Measurements from ENCODE around the gene PAEP.

Gene PAEP

DNA sequence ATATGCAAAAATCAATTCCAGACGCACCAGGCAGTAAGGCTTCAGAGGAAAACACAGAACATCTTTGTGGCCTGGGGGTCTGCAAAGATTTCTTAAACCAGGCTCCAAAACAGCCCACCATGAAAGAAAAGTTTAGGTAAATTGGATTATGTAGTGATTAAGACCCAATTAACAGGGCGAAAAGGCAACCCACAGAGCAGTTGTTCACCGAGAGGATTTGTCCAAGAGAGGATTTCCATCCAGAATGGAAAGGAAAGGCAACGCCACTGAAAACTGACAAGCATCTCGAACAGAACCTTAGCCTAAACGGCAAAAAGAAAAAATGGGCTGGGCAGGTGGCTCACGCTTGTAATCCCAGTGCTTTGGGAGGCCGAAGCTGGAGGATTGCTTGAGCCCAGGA lies 40.4 kb downstream of the PAEP start:
- no peak for DNase-seq (ENCODE audit: low spot score)

DNA sequence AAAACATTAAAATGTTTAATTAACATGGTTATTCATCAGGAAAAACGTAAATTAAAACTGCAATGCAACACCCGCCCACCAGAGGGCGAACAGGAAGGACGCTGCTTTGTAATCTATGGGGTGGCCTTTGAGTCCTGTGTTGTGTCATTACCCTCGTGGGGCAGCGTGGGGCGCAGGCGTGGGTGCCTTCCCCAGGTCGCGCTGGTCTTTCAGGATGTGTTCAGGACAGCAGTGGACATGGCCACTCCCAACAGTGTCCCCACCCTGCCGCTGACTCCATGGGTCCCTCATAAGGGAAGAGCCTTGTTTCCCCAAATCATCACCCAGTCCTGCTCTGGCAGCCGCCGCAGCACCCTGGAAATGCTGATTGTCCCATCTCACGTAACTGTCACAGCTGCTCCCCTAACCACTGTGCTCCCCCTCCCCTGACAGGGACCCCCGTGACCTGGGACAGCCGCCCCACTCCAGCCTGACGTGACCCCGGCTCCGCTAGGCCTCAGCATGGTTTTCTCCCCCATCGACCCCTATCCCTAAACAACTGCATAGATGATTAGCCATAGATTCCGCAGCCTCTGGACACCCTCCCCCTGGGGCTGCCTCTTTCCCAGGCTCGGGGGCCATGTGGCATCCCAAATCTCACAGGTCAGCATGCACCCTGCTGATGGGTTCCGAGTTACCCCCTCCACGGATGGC lies 41.4 kb downstream of the PAEP start:
- peak; percentile 30 for DNase-seq (ENCODE audit: low spot score)

DNA sequence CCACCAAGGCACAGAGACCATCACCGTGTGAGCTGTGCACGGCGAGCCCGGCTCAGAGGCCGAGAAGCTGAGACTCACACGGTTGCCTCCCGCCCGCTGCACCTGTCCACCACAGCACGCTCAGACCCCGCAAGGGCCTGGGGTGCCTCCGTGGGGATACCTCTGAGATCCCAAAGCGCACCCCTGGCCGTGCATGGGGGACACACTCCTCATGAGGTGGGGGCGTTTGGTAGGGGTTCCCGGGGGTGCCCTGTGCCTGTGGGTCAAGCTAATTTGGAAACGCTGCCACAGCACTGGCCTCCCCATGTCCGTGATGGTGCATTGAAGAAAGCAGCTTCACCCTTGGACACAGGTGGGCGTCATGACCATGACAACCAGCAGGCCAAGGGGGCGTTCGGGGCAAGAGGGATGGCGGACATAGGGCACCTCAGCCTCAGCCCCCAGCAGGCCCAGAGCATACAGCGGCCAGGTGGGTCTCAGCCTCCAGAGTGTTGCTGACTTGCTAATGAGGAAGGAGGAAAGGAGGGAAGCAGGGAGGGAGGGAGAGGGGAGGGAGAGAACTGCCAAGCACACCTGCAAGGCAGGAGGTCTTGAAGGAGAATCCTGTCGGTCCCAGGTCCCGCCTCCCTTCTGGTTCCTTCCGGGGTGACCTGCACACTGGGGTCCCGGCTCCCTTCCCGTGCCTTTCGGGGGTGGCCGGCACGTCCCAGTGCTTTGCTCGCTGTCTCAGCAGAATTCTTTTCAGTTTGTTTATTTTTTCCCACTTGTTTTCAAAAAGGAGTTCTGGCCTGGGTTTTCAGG lies 43.1 kb downstream of the PAEP start:
- DNase-seq (ENCODE audit: low spot score), result no peak

DNA sequence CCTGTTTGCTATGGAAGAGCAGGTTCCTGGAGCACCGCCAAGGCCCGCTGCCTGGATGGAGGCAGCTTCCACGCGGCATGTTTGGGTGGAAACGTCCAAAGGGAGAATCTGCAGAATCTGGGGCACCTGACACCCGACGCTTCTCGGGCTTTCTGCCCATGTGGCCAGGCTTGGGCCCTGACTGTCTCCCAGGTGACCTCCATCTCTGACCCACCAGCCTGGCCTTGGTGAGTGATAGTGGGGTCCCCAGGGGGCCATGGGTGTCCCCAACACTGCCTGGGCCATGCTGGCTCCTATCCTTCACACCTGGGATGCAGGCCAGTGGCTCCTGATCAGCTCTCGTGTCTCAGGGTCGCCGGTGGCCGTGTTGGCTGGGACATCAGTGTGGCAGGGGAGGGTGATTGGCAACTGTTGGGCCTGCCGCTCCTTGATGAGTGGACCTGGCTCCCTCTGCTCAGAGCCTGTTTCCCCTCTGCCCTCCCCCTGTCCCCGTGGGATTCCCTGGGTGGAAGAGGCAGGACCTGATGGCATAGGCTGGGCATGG lies 43.8 kb downstream of the PAEP start:
- DNase-seq (ENCODE audit: low spot score), result no peak

DNA sequence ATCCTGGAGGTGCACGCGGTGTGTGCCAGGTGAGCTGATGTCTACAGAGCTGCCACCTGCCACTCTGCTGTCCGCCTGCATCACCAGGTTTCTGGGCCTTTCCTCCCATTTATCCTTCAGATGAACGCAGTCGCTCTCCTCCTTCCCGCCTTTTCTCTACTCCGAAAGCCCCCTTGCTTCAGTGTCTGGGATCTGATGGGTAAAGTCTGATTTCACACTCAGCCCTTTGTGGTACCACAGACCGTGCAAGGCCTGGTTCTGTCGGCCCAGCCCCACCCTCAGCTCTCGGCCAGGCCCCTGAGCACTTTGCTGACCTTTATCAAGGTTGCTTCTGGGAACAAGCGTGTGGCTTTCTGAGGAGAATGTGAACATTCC lies 45.3 kb downstream of the PAEP start:
- no peak for DNase-seq (ENCODE audit: low spot score)

DNA sequence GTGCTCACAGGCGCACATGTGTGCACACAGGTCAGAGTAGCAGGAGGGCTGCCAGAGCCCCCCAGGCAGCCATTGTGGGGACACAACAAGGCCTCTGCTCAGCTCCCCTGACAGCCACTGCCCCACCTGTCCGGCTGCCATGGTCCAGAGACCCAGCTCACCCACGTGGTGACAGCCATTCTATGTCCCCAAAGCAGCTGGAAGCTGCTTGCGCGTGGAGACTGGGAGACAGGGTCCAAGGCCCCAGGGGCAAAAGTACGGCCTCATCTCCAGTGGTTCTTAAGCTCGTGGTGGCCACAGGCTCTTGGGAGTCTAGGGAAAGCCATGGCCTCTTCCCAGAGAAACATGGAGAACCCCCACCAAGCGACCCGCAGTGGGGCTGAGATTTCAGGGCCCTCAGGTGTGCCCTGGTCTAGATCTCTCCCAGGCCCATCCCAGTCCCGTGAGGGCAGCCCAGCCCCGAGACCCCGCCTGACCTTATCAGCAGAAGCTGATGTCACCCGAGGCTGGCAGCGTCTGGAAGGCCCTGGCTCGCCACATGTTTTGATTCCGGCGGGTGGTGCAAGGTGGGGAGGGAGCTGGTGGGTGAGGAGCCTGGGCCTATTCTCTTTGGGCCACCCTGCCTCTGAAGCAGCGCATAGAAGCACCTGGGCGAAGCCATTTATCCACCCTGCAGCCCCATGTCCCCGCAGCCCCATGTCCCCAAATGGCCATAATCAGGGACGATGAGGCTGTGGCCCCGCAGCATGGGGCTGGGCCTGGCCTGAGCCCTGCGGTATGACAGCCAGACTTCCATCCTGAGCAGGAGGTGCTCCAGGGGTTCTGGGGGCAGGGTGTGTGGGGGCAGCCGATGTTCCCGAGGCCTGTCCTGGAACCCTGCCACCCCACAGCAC lies 46.1 kb downstream of the PAEP start:
- DNase-seq (ENCODE audit: low spot score), result no peak

DNA sequence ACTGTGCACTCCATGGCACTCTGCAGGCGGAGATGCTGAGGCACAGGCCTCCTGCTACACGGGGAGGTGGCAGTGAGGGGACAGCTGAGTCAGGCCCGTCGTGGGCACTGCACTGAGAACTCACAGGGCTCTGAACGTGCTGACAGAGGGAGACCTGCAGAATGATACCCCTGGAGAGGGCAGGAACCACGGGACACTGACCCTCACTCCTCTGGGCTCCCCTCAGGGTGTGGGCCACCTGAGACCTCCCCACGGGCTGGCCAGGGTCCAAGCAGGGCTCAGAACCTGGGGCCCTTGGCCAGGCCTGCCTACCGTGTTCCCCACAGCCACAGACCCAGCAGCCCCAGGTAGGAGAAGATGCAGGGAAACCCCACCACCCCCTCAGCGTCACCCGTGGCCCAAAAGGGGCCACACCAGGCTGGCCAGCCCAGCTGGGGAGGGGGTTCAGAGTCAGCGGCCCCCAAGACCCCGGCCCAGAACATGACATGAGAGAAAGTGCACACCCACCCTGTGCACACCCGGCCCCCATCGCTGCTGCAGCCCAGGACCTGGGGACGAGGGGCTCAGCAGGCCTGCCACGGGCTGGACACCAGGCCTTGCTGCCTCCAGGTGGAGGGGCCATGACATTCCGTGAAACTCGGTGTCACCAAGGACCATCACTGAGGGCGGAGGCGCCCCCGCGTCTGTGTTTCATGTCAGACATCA lies 46.9 kb downstream of the PAEP start:
- DNase-seq (ENCODE audit: low spot score), result no peak

DNA sequence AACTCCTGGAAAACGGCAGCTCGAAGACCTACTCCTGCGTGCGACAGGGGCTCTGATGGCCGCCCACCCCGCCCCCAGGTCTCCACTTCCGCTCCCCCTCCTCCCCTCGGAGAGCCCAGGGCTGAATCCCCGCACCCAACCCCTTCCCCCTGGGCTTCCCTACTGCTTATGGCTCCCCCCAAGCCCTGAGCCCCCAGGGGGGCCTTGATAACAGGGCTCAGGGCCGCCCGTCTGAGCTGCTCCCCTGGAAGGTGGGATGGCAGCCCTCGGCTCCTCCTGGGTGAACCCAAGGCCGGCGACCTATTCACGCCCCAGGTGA lies 47.4 kb downstream of the PAEP start:
- DNase-seq (ENCODE audit: low spot score), result no peak

DNA sequence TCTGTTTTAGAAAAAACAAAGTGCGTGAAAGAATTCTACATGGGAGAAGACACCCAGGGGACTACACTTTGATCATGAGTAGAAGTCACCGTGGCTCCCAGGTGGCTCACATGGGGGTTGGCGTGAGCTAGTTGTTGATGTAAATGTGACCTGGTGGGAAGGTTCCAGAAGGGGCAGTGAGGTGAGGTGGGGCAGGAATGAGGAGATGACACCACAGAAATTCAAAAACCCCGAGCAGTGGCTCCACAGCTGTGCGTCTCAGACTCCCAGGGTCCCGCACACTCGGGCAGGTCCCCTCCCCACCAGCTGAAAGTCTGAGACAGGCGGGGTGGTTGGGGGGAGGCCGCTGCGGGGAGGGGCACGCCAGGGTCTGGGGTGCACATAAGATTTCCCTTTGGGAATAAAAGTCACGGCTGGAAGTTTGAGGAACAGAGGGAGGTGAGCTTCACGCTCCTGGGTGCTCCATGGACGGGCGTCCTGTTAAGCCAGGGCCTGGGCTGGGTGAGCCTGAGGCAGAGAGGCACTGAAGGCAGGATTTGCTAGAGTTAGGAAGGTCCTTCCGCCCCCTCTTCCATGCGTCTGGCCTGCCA lies 47.9 kb downstream of the PAEP start:
- no peak for DNase-seq (ENCODE audit: low spot score)

DNA sequence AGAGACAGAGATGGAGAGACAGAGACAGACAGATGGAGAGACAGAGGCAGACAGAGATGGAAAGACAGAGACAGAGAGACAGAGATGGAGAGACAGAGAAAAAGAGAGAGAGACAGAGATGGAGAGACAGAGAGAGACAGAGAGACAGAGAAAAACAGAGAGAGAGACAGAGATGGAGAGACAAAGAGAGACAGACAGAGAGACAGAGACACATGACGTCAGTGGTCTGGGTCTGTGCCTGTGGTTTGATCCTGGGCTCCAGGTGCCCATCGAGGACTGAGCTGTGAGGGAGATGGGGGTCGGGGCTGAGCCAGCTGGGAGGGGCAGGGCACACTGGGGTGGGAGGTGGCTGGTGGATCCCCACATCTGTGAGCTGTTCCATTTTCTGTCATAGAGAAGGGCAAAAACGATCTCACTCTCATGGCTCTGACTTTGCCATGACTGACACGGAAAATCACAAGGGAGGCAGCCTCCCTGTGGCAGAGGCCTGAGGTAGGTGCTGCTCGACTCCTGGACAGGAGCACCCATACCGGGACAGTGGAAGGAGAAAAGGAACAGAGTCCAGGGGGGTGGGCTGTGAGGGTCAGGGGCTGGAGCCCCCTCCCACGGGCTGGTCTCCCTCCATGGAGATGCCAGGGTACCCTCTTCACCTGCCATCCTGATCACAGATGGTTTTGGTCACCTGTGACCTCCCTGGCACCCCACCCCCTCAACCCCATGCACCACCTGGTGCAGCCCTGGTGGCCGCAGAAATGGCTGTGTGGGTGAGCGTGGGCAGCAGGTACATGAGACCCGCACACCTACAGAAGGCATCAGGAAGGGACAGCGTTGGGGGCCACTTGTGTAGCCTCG lies 49.0 kb downstream of the PAEP start:
- no peak for DNase-seq (ENCODE audit: low spot score)

DNA sequence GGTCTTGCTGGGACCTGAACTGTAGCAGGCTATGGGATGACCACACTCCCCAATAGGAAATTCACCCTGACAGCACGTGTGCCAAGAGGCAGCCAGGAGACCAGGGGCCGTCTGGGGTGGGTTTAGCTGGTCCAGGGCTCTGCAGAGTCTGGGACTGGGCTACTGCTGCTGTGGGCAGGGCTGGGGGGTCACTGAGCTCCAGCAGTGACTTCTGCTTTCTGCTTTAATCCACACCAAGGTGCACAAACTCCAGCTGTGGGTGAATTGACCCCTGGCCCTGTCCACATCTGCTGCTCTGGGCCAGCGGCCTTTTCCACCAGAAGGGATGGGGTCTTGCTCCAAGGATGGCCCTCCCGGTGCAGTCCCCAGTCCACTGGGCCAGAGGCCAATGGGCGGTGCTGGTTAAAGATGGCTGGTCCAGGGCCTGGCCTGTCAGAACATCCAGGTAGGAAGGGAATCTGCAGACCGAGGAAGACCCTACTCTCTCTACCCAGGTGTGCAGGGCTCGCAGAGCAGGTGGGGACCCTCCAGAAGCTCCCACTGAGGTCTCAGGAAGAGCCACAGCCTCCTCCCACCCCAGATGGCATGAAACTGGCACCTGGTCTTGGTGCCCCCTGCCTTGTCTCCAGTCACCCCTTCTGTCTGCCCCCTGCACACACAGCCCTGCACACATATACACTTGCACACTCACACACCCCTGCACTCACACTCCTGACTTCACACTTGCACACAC lies 49.8 kb downstream of the PAEP start:
- no peak for DNase-seq (ENCODE audit: low spot score)

DNA sequence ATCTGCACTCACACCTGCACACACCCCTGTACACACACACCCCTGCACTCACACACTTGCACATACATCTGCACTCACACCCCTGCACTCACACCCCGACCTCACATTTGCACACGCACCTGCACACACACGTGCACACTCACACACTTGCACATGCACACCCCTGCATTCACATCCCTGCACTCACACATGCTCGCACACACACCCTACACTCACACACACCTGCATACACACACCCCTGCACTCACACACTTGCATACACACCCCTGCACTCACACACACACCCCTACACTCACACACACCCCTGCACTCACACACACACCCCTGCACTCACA lies 50.3 kb downstream of the PAEP start:
- DNase-seq (ENCODE audit: low spot score), result no peak

DNA sequence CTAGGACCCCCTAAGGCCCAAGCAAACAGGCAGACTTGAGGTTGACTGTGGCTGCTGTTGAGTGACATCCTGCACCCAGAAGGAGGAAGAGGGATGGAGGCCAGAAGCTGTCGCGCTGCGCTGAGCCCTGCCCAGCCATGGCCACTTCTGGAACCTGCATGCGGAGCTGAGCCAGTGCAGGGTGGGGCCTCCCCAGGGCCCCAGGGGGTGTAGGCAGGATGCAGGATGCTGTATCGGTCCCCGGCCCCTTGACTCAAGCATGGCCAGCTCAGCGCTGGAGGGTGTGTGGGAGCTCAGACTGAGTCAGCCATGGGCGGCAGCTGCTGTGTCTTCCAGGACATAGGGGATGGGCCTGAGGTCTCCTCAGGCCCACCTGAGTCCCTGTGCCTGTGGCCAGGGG lies 50.9 kb downstream of the PAEP start:
- DNase-seq (ENCODE audit: low spot score), result no peak

DNA sequence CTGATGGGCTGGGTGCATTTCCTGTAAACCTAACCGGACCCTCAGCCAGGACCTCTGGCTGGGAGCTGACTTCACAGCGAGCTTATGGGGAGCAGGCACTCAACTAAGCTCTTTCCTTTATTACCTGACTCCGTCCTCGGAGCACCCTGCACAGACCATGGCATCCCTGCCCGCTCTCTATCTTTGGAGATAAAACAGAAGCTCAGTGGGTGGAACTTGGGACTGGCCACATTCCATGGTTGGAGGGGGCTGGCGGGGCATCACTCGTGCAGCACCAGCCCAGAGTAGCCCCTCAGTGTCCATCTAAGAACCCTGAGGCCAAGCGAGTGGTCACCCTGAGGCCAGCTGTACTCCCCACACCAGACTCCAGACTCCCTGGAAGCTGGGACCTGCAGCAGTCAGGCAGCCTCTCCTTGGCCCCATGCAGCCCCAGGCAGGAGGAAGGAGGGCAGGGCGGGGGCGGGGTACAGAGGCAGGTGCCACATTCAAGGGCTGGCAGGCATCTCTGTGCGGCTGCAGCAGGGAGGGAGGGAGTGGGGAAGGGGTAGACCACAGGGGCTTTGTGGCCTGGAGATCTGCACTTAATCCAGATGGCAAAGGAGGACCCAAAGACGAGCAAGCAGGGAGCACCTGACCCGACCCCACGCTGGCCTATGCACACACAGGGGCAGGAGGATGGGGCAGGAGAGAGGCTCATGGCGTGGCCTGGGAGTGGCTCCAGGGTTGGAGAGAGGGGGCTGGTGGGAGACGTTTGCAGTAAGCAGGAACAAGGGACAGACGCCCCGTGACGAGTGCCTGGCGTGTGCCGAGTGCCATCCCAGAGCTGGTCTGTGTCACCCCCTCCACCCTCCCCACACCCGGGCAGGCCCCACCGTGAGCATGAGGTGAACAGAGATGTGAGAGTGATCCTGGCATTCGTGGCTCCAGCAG lies 51.7 kb downstream of the PAEP start:
- no peak for DNase-seq (ENCODE audit: low spot score)

DNA sequence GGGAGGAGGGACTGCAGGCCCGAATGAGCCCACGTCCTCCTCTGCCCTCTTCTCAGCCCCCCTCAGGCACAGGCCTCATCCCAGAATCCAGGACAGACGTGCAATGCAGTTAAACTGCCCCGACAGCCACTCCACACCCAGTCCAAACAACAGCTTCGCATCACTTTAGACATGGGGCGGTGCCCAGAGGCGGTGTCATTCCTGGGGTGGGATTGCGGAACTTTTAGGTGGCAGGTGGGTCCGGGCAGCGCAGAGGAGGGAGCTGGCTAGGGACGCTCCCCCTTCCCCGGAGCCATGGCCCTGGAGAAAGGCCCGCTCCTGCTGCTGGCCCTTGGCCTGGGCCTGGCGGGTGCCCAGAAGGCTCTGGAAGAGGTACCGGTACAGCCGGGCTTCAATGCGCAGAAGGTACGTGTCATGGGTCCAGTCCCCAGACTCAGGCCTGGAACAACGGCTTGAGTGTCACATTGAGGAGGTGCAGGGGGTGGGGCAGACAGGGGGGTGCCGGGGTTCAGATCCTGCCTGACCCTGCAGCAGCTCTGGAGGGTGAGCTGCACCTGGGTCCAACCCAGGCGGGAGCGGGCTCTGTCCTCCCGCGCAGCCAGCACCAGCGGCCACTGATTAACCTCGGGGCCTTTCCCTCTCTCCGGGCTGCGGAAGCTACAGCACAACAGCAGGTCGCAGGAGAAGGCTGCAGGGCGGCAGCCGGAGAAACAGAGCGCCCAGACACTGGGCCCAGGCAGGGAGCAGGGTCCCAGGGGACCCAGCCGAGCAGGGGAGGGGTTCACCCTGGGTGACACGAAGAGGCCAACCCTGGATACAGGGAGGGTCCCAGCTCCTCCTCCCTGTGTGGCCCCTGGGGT lies 52.6 kb downstream of the PAEP start:
- DNase-seq (ENCODE audit: low spot score), result no peak

DNA sequence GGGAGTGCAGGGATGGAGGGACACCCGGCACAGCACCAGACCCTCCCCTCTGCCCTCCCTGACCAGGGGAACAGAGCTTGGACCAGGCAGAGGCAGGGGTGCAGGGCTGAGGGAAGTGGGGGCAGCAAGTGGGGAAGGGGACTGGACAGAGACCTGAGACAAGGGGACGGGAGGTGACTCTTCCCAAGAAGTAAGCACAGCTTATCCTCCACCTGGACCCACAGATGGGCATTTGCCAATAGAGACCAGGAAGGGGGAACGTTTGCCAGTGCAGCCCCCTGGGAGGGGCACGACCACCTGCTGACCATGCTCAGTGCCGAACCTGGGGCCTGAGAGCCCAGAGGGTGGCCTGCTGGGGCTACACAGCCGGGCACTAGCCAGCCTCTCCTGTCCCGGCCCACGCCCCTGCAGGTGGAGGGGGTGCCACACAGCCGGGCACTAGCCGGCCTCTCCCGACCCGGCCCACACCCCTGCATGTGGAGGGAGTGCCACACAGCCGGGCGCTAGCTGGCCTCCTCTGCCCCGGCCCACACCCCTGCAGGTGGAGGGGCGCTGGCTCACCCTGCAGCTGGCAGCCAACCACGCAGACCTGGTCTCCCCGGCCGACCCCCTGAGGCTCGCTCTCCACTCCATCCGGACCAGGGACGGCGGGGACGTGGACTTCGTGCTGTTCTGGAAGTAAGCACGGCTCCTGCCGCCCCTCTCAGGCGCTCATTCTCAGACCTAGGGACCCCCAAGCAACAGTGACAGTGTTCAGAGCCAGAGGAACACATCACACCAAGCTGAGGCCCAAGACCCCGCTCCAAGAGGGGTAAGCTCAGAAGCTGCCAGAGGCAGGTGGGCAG lies 53.5 kb downstream of the PAEP start:
- DNase-seq (ENCODE audit: low spot score), result no peak
